Fibroblast of peridontal ligament (primary cell): Measurements from ENCODE around the gene SLC23A1.
"Not testable (repeated sequence)": the region's sequence is repeated elsewhere in the genome, so short reads cannot be mapped to it uniquely, and the experiment has no call there.

Experiments used
- DNase-seq: peaks from one replicate; pipeline ENCODE4 v3.0.0-alpha.2; 2010; ENCODE audit errors: extremely low read depth

SLC23A1 gene

DNA sequence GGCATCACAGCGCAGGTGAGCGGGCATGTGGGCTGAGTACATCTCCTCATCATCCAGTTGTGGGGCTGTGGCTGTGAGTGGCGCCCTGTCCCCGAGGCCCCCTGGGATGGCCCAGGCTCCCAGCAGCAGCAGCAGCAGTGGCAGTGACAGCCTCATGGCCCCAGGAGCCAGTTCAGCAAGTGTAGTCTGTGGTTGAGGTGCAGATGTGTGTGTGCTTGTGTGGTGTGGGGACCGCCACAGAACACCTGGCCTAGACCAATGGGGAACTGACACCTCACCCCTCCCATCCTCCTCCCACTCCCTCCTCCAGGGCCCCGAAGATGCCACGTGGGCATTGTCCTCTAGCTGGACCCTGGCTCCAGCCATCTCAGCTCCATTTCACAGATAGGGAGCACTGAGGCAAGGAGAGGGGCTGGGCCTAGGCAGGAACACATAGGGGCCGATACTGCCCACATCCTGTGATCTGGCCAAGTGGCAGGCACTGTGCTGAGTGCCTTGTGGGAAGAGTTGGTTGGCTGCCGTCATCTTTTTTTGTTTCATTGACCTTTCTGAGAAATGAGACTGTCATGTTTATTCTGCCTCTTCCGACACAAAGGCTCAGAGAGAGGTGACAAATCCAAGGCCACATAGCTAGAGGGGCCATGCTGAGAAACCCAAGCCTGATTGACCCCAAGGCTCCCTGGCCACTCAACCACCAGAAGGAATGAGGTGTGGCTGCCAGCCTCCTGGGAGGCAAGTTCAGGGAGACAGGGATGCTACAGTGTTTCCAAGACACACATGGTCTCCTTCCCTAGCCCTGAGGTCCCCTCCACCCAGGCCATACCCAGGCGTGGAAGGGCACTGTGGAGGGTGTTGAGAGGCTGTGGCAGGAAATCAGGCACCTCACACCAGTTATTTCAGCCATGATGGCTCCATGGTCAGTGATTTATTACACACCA is 6.9 kb upstream of the SLC23A1 start, which contains the start of gene MZB1:
Gene MZB1, minus strand, starts transcription at position 213 of the 938 bp plus-strand sequence. Its CDS starts 57 bp downstream, at position 156.
- DNase-seq: no peak

GRCh38 chr5:139388198-139388821 is 5.2 kb upstream of the SLC23A1 start:
- no peak for DNase-seq

GRCh38 chr5:139387611-139388197 is 4.6 kb upstream of the SLC23A1 start:
- no peak for DNase-seq

- DNase-seq: not testable (repeated sequence)
Measured at GRCh38 chr5:139386956-139387355, 3.9 kb upstream of the SLC23A1 start.

DNA sequence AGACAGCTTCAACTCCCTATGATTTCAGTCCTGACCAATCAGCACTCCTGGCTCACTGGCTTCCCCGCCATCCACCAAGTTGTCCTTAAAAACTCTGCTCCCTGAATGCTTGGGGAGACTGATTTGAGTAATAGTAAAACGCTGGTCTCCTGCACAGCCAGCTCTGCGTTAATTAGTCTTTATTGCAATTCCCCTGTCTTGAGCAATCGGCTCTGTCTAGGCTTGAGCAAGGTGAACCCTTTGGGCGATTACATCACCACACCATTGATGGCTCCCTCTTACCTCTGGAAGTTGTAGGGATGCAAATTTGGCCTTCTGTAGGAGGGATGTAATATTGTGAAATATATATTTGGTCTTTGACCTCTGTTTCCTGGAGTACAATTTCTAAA is 2.9 kb upstream of the SLC23A1 start:
- no peak for DNase-seq

DNA sequence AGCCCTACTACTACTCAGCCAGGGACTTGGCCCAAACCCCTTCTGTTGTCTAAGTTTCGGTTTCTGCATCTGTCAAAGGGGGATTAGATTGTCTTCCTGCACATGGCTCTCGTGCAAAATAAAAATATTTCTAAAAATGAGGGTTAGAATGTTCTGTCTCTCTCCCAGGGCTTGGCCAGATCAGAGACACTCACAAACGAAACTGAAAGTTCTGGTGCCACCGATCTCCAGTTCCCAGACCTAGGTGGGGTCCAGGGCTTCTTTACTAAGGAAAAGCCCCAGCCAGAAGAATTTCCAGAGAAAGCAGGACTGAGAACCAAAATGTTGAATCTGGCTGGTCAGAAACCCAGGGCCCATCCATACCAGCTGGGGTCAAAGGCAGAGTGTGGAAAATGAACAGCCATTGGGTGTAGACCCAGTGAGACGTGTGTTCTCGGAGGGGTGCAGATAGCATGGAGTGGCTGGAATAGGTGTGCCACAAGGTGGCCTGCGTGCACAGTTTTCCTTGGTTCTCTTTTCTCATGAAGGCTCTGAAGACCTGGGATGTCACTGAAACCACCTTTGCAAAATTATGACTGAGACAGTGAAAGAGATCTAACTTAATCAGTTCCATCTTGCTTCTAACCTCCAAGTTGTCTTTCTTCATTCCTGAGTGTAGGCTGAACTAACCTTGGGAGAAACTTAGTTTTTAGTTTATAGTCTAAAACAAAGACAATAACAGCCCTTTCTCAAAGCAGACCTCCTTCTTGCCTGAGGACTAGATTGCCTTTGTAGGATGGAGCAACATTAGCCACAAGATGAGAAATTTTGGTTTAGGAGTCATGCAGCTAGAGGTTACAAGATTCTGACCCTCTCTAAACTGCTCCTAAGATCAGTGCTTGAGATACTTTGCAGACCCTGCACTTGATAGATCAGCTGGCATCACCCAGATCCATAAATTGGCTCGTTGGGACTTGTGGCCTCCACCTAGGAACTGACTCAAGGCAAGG is 2.3 kb upstream of the SLC23A1 start:
- DNase-seq: no peak

DNA sequence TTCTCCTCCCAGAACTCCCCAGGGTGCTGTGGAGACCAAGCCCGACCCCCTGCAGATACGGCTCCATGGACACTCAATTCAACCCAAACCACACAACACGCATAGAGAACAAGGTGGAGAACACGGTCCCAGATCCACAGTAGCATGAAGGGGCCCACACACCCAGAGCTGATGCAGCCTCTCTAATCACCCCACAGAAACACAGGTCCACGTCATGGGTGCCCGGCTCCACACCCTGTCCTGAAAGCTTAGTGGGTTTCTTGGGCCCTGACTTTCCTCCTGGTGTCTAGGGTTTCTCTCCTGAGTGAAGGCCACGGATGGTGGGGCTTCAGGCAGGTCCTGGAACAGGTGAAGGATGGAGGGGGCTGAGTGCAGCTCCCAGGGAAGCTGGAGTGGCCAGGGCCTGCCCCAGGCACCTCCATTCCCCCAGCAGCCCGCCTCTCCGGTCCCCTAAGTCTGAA is 1.5 kb upstream of the SLC23A1 start:
- no peak for DNase-seq

DNA sequence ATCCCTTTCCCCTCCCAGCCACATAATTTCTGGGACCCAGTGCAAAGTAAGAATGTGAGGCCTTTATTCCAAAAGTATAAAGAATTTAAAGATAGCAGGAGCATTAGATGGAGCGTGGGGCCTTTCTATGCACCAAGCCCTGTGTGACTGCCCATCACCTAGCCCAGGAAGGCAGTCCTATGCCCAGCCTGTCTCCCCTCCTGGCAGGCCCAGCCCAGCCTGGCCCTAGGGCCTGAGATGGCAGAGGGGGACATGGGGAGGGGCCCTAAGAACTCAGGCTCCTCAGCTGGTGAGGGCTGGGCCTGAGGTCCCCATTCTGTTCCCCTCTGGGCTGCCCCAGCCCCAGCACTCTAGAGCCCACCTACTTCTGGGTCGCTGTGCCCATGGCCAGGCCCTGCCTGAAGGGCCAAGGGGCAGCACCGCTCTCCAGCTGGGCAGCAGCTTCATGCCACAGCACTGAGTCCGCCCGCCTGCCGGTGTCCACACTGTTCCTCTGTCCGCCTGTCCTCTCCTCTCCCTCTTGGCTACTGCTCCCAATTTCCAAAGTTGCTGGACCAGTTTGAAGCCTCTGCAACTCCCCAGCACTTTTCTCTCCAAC is 995 bp upstream of the SLC23A1 start:
- DNase-seq: no peak

DNA sequence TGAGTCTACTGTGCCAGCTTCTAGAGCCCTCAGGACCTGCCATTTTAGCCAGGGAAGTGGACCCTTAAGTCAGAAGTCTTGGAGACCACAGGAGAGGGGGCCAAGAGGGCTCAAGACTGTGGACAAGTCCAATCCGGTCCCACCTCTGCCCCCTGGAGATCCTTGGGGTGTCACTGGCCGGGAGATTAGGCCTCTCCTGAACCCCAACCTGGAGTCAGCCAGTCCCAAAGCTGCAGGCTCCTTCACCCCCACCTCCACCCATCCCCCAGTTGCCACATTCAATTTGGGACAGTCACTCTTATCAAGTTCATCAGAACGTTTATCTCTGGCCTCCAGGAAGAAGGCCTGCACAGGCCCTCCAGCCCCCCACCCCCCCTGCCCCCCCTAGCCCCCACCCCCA is 290 bp downstream of the SLC23A1 start:
- DNase-seq: no peak

DNA sequence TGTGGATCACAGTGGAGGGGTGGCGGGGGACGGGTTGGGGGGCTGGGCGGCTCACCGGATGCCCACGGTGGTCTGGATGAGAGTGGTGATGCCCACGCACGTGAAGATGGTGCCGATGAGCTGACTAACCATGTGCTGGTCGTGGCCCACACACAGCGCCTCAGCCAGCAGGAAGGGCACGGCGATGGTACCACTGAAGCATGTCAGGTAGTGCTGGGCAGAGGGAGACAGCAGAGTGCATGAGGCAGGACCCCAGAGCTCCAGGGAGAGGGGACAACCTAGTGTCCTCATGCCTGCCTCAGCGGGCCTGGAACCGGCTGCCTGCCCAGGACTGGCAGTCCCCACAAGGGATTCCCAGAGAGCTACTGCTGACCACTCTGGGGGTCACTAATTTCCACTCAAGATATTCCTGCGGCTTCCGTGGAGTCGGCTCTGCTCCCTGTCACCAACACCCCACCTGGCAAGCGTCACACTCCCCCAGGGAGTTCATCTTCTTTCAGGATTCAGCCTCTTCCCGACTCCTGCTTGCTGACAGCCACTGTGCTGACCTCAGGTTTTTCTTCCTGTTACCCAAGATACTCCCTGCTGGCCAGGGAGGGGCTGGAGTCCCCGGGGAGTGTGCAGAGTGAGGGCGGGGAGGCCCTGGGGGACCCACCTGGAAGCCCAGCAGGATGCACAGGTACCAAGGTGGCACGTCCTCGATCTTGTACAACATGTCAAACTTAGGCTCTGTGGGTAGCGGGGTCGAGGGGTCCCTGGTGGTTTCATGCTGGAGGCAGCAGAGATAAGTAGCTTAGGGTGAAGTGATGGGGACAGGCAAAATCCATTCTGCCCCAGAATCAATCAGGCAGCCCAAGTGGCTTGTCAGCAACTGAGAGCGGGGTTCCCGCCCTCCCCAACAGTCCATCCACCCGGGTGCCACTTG is 998 bp downstream of the SLC23A1 start:
- DNase-seq: no peak

DNA sequence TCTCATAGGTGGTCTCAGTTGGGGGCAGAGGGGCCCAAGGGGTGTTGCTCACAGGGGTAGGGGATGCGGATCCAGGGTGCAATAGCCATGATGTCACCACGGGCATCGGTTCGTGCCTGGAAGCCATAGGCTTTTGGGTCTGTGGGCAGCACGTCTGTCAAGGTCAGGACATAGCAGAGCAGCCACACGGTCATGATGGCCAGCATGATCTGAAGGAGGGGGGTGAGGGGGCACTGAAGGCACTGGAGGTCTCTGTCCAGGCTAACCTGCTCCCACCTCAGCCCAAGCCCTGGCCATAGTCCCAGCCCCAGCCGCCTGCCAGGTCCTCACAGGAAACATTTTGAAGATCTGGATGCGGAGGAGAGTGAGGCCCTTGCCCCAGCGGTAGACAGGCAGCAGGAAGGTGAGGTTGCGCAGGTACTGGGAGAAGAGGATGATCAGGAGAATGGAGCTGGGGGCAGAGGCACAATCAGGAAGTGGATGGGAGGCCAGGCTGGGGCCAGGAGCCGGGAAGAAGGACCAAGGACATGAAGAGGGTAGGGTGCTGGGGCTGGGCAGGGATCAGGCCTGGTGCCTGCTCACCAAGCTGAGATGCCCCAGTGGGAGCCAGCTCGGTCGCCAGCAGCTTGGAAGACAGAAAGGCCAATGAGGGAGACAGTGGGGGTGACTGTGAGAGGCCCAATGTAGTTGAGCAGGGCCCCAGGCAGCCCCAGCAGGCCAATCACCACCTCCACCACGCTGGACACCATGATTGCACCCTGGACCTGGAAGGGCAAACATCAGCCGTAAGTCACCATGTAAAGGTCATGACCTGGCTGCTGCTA is 3.3 kb downstream of the SLC23A1 start:
- no peak for DNase-seq

- no peak for DNase-seq
Measured at GRCh38 chr5:139378941-139379361, 4.1 kb downstream of the SLC23A1 start.

GRCh38 chr5:139378101-139378825 is 4.8 kb downstream of the SLC23A1 start:
- DNase-seq: no peak

DNA sequence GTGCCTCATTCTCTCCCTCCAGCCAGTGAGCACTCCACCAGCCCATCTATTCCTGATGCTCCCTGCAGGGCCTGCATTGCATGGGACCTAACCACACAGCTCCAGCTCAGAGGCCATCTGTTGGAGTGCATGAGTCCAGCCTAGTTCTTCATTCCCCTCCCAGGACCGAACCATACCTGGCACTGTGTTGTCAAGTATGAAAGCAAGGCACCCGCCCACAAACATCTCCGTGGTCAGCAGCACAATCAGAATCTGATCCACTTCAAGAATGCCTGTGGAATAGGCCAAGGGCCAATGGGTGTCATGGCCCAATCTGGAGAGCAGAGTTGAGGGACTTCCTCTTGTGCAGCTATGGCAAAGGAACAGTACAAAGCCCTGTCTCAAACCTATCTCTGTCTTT is 5.9 kb downstream of the SLC23A1 start:
- DNase-seq: no peak

DNA sequence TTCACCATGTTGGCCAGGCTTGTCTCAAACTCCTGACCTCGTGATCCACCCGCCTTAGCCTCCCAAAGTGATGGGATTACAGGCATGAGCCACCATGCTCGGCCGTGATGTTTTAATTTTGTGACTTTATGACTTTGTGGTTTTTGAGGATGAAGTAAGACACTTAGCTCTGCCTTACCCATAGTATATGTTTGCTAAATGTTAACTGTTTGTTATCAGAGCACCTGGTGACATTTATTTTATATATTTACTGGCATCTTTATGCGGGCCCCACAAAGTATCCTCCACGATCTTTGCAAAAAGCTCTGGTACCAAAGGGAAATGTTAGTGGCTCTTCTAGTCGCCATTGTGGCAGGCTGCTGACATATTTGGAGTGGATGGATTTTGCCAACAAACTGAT is 6.7 kb downstream of the SLC23A1 start:
- no peak for DNase-seq

GRCh38 chr5:139374909-139375308 is 8.2 kb downstream of the SLC23A1 start:
- DNase-seq: no peak

DNA sequence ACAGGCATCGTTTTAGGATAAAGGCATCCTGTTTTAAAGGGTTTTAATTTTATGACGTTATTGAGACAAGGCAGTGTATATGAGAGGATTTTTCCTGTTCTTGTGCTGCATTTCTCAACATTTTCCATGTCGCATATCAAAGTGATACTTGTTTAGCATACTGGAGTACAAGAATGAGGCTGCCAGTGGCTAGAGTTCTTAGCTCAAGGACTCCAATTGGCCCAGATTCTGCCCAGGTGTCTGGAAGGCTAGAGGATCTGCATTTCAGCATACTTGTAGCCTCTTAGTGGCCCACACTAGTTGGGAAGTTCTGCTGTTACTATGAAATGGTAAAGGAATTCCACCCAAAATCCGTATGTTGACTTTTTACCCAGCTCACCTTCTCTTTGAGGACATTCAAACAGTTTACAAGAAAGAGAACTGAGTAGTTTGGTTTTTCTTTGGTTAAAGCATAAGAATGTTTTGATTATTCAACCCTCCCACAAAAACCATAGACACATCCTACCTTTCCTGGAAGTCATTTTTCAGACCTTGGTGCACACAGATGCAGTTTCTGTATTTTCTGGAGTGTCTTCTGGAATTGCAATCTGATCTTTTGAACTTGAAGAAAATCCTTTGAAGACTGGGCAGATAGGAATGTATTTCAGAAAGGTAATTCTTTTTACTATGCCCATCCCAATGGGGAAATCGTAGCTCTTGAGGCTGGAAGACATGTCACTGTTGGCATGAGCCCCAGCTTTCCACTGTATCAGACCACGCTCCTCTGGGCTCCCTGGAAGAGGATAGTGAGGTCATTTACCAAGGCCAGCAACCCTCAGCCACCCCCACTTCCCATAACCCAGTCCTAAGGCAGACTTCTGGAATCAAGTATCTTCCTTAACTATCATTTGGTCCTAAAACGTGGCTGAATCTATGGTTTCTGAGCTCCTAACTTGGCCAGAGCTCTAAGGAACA is 11.3 kb downstream of the SLC23A1 start:
- peak; percentile 67 for DNase-seq
